ENCODE measurements around the gene UBE2J2. TPM values are rescaled to one million over a fixed set of nuclear protein-coding genes. Genes with fewer than 3 reads are reported as not detected.

Gene UBE2J2
- total and polyA plus RNA-seq, 2 of the 13 experiments (the other 11 are each of a cell fraction or from before 2014, with no cell fraction given): 25.4 to 29.4 TPM

DNA sequence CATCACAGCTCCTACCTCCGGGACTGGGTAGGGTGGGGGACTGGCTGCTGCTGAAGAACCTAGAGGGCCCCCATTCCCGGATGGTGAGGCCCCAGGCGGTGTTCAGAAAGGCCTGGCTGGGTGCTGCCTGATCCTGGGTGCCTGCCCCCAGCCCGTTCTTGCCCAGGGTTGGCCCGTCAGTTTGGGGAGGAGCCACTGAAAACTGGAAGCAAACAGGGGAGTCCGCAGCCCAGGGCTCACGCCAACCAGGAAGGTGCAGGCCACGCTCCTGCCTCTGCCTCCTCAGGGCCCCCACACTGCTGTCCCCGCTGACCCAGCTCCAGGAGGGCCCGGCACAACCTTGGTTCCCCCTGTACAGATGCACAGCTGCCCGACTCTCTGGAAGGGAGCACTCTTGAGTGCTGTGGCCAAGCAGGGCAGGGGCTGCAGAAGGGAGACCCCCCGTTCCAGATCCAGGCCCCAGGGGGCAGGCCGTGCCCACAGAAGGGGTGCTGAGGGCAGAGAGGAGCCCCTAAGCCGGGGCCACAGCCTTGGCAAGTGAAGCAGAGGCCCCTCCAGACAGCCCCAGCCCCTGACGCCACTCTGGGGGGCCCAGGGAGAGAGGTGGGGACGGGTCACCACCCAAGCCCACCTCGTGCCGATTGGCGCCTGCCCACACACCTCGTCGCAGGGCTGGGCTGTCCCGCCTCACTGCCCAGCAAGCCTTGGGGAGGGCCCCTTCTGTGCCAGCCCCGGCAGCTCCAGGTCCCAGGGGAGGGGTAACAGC, 32.6 kb downstream of the UBE2J2 start (continued):
- TF ChIP-seq ZNF646 (CRISPR knock-in tag; IDR thresholded peaks at IDR 0.05): no peak
- TF ChIP-seq ZNF143 (CRISPR knock-in tag; IDR thresholded peaks at IDR 0.05): no peak
- TF ChIP-seq, protein P1, sequence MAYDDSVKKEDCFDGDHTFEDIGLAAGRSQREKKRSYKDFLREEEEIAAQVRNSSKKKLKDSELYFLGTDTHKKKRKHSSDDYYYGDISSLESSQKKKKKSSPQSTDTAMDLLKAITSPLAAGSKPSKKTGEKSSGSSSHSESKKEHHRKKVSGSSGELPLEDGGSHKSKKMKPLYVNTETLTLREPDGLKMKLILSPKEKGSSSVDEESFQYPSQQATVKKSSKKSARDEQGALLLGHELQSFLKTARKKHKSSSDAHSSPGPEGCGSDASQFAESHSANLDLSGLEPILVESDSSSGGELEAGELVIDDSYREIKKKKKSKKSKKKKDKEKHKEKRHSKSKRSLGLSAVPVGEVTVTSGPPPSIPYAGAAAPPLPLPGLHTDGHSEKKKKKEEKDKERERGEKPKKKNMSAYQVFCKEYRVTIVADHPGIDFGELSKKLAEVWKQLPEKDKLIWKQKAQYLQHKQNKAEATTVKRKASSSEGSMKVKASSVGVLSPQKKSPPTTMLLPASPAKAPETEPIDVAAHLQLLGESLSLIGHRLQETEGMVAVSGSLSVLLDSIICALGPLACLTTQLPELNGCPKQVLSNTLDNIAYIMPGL (CRISPR knock-in tag; IDR thresholded peaks at IDR 0.05; ENCODE audit: borderline replicate concordance in 1 of 2, low read depth in 1 of 2): peak in 1 of 2 experiments; percentile 40; a peak in 1 of 4 replicates
- TF ChIP-seq ZNF263 (CRISPR knock-in tag; IDR thresholded peaks at IDR 0.05): peak; percentile 94
- TF ChIP-seq SNAPC4 (CRISPR knock-in tag; IDR thresholded peaks at IDR 0.05): no peak
- no peak for TF ChIP-seq XBP1 (CRISPR knock-in tag; IDR thresholded peaks at IDR 0.05)
- TF ChIP-seq, protein P2, sequence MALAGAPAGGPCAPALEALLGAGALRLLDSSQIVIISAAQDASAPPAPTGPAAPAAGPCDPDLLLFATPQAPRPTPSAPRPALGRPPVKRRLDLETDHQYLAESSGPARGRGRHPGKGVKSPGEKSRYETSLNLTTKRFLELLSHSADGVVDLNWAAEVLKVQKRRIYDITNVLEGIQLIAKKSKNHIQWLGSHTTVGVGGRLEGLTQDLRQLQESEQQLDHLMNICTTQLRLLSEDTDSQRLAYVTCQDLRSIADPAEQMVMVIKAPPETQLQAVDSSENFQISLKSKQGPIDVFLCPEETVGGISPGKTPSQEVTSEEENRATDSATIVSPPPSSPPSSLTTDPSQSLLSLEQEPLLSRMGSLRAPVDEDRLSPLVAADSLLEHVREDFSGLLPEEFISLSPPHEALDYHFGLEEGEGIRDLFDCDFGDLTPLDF (CRISPR knock-in tag; IDR thresholded peaks at IDR 0.05): no peak
- TF ChIP-seq ZNF235 (CRISPR knock-in tag; IDR thresholded peaks at IDR 0.05; ENCODE audit: borderline replicate concordance): no peak
- TF ChIP-seq ZNF335 (CRISPR knock-in tag; IDR thresholded peaks at IDR 0.05): 0 out of 2 replicates have a peak, but pooled peaks have one; percentile 37
- no peak for TF ChIP-seq MBD4 (IDR thresholded peaks at IDR 0.05; ENCODE audit: borderline replicate concordance, low read length)
- TF ChIP-seq, protein P3, sequence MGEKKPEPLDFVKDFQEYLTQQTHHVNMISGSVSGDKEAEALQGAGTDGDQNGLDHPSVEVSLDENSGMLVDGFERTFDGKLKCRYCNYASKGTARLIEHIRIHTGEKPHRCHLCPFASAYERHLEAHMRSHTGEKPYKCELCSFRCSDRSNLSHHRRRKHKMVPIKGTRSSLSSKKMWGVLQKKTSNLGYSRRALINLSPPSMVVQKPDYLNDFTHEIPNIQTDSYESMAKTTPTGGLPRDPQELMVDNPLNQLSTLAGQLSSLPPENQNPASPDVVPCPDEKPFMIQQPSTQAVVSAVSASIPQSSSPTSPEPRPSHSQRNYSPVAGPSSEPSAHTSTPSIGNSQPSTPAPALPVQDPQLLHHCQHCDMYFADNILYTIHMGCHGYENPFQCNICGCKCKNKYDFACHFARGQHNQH (CRISPR knock-in tag; IDR thresholded peaks at IDR 0.05): no peak

Data from HepG2 (cell line).